Kidney capillary endothelial cell (primary cell): ENCODE results near the gene TSPAN3.

ENCODE experiments used
- DNase-seq: peaks from one replicate; pipeline ENCODE4 v3.0.0-alpha.2; 2018; ENCODE audit warnings: low spot score

Gene TSPAN3

DNA sequence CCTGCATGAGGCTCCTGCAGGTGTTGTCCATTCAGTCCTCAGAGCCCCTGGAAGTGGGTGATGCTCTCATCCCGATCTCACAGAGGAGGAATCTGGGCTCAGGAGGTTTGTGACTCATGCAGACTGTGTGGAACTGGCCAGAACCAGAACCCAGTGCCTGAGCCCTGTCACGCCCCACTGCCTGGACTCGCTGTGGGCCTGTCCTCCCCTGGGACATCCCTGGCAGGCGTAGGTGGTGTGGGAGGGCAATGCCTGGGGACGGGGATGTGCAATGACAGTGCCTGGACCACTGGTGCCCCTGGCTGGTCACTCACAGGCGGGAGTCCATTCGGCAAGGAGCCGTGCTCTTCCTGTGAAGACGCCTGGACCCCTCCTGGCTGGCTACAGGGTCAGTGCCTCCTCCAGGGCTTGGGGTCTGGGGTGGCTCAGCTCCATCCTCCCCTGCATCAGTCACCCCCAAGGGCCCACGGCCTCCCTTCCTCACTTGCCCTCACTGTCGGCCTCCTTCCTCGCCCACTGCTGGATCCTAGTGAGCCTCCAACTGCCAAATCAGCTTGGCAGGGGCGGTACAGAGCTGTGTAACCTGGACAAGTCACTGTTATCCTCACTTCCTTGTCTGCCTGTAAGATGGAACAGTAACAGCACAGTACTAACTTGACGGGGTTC, 61.1 kb downstream of the TSPAN3 start:
- DNase-seq = no peak

DNA sequence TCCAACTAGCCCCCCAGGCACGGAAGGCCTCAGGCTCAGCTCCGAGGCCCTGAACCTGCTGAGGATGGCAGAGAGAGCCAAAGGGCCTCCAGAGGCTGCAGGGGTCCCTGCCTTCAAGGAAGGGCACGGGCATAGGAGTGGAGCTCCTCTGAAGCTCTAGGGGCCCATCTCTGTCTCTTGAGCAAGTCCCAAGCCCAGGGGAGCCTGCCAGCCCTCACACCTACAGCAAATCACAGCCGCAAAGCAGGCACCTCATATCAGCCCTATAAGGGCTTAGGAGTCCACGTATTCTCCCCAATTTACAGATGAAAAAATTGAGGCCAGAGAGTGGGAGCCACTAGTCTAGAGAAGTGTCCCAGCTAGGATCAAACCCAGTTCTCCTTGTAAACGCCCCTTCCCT, 61.7 kb downstream of the TSPAN3 start:
- no peak for DNase-seq

DNA sequence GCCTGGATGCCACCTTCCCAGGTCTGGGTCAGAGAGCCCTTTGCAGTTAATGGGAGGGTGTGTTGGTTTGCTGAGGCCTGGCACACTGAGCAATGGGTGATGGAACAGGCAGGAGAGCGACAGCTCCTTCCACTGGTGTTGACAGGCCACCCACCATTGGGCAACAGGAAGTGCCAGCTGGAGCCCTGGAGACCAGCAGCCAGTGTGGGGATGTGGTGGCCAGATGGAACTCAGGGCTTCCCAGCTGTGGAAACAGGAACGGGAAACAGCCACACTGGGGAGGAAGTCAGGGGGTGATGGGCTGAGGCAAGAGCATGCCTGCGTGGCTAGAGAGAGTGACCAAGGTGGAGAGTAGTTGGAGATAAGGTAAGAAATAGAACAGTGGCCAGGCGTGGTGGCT, 66.7 kb downstream of the TSPAN3 start:
- DNase-seq = peak; percentile 32

GRCh38 chr15:77002954-77003912, 67.7 kb downstream of the TSPAN3 start:
- no peak for DNase-seq

GRCh38 chr15:77002436-77002835, 68.5 kb downstream of the TSPAN3 start:
- no peak for DNase-seq

DNA sequence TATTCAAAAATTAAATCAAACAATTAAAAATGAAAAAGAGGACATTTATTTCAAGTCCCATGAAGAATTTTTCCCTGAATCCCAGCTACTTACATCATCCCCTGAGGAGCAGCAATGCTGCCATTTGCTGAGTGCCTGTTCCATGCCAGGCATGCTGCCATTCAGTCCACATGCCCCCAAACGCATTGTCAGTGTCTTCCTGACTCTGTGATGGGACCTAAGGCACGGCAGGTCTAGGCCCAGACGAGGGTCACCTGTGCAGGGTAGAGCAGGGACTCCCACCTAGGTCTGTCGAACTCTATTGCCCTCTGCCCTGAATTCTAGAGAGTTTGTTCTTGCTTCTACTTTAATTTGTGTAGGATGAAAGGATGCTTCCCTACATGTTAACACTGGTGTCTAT, 68.9 kb downstream of the TSPAN3 start:
- no peak for DNase-seq

DNA sequence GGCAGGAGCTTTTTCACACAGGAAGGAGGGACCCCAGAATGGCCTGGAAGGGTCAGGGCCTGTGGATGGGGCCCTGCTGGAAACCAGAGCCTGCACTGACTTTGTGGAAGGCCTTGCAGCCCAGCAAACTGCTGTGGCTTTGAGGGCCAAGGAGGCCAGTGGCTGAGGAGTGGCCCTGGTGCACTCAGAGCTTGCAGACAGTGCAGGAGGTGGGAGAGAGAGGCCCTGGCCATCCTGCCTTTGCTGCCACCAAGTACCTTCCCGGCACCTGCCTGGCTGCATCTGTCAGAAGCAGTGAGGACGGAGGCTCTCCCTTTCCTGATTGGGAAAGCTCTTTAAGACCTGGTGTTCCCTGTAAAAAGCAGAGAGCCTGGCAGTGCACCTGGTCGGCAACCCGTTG, 69.6 kb downstream of the TSPAN3 start:
- DNase-seq = no peak

DNA sequence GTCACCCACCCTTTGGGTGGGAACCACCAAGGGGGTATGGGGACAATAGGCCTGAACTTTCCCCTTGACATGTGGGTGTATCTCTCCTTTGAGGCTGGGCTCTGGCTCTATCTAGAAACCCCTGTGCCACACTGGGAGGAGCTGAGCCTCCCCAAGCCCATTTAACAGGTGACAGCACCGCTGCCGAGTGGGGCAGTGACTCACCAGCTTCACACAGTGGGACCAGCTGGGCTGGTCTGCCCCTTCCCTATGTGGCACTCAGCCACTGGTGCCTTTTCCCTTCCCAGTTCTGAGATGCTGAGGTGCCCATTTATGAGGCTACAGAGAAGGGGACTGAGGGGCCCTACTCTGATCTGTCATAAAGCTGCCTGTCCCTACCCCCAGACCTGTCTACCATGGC, 70.9 kb downstream of the TSPAN3 start:
- DNase-seq = no peak

GRCh38 chr15:76998663-76999285, 72.1 kb downstream of the TSPAN3 start:
- no peak for DNase-seq

DNA sequence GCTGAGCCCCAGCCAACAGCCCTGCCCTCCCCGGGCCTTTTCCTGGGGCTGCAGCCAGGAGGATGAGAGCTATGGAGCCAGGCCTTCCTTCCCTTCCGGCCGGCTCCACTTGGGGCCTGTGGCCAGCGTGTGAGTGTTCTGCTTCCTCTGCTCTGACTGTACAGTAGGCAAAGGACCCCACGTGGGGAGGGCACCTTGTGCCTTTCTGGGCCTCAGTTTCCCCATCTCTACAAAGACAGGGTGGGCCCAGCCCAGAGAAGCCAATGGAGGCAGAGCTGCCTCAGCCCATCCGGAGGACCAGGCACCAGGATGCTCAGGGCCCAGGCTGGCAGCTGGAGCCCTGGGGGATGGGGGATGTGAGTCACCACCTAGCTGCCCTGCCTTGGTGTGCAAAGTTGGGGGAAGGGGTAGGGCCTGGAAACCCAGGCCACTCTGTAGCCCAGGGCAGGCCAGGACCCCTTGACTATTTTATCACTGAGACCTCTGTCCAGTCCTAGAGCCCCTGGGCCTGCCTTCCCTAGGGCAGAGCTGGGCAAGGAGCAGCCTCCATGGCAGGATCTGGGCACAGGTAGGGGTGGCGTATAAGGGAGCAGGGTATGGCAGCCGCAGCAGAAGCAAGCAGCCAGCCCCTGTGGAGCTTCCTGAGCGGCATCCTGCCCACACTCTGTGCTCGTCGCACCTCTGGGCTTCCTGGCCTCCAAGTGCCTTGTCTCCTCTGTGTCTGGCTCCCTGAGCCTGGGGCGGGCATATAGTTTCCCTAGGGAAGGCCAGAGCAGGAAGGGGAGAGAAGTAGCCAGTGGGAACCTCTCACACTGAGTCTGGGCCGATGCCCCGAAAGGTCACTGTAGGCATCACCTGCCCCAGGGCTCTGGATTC, 74.1 kb downstream of the TSPAN3 start:
- peak; percentile 60 for DNase-seq

DNA sequence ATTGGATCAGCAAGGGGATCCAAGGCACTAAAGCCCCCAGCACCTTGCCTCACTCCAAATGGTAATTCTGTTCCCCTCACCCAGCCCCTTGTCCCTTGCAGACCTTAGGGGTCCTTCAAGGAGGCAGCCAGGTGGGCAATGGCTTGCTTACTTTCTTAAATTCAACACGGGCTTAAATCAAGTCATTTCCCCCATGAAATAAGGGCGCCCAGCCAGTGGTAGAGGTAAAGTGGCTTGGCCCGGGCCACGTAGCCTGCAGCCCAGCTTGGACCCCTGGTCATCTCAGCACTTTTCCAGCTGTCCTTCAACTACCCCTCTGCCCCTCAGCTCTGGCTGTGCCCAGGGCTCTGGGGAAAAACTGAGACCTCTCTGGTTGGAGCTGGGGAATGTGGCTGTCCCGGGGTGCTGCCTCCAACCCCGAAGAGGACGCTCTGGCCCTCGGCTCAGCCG, 74.8 kb downstream of the TSPAN3 start:
- DNase-seq = no peak

DNA sequence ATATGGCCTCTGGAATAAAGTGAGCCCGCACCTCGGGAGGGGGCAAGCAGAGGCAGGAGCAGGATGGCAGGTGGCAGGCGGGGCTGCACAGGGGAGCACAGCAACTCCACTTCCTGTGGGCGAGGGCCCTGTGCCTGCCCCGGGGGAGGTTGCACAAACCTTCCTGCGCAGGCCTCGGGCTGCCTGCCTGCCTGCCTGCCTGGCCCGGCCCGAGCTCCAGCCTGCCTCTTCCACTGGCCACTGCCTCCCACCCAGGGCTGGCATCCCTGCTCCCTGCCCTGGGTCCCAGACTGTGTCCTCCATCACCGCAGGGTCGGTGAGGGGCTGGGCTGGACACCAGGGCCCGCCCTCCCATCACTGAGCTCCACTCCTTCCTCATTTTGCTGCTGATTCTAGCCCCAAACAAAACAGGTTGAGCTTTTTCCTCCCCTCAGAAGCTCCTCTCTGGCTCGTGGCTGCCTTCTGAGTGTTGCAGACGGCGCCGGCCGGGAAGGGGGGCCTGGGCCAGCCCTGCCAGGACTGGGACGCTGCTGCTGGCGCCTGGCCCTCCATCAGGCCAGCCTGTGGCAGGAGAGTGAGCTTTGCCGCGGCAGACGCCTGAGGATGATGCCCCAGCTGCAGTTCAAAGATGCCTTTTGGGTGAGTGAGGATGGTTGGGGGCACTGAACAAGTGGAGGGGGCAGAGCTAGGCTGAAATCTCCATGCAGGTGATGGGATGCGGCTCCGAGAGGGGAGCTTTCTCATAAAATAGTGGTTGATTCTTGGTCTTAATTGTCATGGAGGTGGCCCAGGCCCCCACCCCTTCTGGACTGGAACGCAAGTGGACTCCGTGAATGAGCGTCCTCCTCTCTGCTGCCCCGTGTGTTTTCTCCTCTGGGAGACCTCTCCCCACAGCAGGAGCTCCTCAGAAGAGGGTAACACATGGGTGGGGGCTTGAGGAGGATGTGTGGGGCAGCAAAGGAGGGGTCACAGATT, 75.7 kb downstream of the TSPAN3 start, which contains the start of gene PSTPIP1:
Gene PSTPIP1, plus strand, starts transcription at position 156 of the 975 bp plus-strand sequence. Its CDS starts 448 bp downstream, at position 604.
- DNase-seq = no peak

GRCh38 chr15:76994496-76994895, 76.4 kb downstream of the TSPAN3 start:
- DNase-seq = no peak

DNA sequence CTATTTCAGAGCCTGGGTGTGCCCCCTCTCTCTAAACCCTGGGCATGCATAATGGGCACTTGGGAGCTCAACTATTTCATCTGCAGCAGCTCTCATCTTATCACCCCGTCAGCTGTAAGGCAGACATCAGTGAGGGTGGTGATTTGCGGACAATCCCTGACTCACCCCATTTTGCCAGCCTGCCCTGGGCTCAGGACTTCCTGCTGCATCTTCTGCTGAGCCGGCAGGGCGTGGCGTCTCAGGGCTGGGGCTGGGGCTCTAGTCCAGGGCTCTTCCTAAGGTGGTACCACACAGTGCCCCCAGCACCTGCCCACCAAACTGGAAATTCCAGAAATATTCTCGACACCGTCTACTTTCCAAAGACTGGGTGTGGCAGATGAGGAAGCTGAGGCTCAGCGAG, 76.9 kb downstream of the TSPAN3 start:
- DNase-seq = no peak

GRCh38 chr15:76993114-76993725, 77.7 kb downstream of the TSPAN3 start:
- no peak for DNase-seq

DNA sequence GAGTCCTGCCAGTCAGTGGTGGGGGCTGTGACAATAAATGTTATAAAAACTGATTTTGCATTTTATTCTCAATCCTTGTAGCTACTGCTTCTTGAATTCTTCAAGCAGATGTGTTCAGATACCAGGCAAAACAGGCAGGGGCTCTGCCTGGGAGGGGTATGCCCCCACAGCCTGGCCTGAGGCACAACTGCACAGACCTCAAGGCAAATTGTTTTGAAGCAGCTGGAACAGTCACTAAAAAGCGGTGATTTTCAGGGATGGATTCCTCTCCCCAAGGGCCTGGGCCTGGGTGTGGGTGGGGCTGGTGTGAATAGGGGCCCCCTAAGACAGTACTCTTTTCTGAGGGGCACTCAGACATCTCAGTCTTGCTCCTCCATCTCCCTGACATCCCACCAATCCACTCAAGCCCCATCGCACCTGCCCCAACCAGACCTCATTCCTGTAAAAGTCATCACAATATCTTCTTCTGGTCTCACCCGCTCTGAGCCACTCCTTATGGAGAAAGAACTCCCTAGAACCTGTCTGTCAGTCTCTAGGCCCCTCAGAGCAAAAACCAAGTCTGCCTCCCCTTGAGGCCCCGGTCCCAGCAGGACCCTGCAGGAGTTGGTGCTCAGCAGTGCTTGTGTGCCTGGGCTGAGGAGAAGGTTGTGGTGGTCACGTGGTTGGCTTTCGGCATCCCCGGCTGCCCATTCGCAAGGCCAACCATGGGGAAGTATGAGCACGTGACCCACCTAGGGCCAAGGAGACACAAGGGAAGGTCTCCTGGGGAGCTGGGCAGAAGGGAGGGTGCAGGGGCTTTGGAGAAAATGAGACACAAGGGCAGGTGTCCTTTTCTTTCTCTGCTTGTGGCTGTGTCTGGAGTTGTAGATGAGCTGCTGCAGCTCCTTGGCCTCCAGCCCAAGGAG, 78.9 kb downstream of the TSPAN3 start:
- DNase-seq = no peak
